ACC112 (cell line): Measurements from ENCODE around the gene CHST7.
"Not testable (repeated sequence)": the region's sequence is repeated elsewhere in the genome, so short reads cannot be mapped to it uniquely, and the experiment has no call there.

Experiments used
- H2AFZ ChIP-seq: fragments of 200-600 bp; sonication (generic); one replicate; pipeline ENCODE4 v1.6.0; 2017; ENCODE audit warnings: antibody characterized with exemption, low read length; ENCODE audit not compliant: unreplicated experiment
- H3K27ac ChIP-seq: fragments of 200-600 bp; sonication (generic); 2 replicates; pipeline ENCODE4 v1.5.1; 2014; ENCODE audit warnings: low read depth, mild to moderate bottlenecking, antibody characterized with exemption, low read length, moderate library complexity
- H3K27me3 ChIP-seq: fragments of 200-600 bp; sonication (generic); 2 replicates; pipeline ENCODE4 v1.6.1; 2014; ENCODE audit warnings: mild to moderate bottlenecking, antibody characterized with exemption, low read length, moderate library complexity, mixed read lengths; ENCODE audit not compliant: insufficient read depth
- H3K36me3 ChIP-seq: fragments of 200-600 bp; sonication (generic); 2 replicates; pipeline ENCODE4 v1.6.1; 2016; ENCODE audit warnings: mild to moderate bottlenecking, antibody characterized with exemption, low read length, moderate library complexity, mixed read lengths; ENCODE audit not compliant: insufficient read depth
- H3K4me1 ChIP-seq: fragments of 200-600 bp; sonication (generic); one replicate; pipeline ENCODE4 v1.6.1; 2016; ENCODE audit warnings: low read length, mixed read lengths; ENCODE audit not compliant: insufficient read depth, unreplicated experiment, control insufficient read depth
- H3K4me3 ChIP-seq: fragments of 200-600 bp; sonication (generic); 2 replicates; pipeline ENCODE4 v1.5.1; 2014; ENCODE audit warnings: mild to moderate bottlenecking, low read depth, low read length
- H3K79me2 ChIP-seq: fragments of 200-600 bp; sonication (generic); one replicate; pipeline ENCODE4 v1.6.0; 2016; ENCODE audit warnings: low read length; ENCODE audit not compliant: control insufficient read depth, unreplicated experiment, insufficient read depth

Gene CHST7

GRCh38 chrX:46573331-46573891 is at the start of gene CHST7:
Gene CHST7 (plus strand): TSS chrX:46573765. CDS start chrX:46573932, 167 bp downstream.
- H3K79me2 ChIP-seq: peaks cover 6% of the 10 kb centered on the region
- peaks cover 5% of the 10 kb centered on the region for H3K4me1 ChIP-seq
- peak within 1 kb of the TSS; percentile 79 for H3K4me3 ChIP-seq
- no peak within 1 kb of the TSS for H3K27ac ChIP-seq
- H2AFZ ChIP-seq: peak within 1 kb of the TSS; percentile 72
- no peaks in the 10 kb centered on the region for H3K36me3 ChIP-seq
- H3K27me3 ChIP-seq: no peaks in the 10 kb centered on the region

DNA sequence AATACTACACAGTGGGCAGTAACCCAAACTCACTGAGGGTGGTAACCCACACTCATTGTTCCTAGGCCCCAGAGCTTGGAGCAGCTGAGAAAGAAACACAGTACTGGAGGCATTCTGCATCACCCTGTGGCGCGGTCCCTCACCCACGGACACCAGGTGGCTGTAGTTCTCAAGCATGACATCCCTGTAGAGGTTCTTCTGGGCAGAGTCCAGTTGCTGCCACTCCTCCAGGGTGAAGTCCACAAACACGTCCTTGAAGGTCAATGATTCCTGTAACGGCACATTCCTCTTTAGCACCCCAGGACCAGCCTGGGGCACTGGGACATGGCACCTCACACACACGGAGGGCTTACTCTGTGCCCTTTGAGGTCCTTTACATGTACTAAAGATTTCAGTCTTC is 44.9 kb upstream of the CHST7 start:
- not testable (repeated sequence) for H3K27ac ChIP-seq, H2AFZ ChIP-seq, H3K4me3 ChIP-seq, H3K79me2 ChIP-seq, H3K27me3 ChIP-seq, H3K4me1 ChIP-seq, H3K36me3 ChIP-seq

DNA sequence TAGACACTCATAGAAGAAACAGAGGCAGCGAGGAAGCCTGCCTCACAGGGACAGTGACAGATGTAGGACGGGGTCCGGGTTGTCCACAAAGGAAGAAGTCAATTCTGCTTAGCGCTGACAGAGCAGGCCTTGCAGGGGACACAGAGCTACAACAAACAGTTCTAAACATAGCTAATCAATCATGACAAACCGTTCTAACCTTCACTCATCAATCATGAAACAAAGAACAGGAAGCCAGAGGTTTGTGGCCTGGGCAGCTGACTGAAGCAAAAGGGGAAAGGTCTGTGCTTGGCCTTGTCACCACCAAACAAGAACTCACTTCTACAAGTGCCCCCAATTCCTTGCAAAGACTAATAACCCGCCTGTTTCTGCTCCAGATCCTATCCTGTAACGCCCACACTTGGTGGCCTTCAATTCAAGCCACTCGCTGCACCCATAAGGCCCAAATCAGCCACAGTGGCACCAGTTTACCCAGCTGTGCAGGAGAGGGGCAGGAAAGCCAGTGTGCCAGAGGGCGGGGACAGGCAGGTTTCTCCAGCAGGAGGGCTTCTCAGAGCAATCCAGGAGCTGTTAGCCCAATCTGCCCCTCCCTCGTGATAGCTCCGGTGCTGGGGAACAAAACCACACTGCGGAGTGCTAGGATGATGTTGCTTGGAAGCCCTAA is 43.7 kb upstream of the CHST7 start:
- H3K4me3 ChIP-seq, H3K4me1 ChIP-seq, H2AFZ ChIP-seq, H3K79me2 ChIP-seq, H3K36me3 ChIP-seq, H3K27ac ChIP-seq, H3K27me3 ChIP-seq: not testable (repeated sequence)

DNA sequence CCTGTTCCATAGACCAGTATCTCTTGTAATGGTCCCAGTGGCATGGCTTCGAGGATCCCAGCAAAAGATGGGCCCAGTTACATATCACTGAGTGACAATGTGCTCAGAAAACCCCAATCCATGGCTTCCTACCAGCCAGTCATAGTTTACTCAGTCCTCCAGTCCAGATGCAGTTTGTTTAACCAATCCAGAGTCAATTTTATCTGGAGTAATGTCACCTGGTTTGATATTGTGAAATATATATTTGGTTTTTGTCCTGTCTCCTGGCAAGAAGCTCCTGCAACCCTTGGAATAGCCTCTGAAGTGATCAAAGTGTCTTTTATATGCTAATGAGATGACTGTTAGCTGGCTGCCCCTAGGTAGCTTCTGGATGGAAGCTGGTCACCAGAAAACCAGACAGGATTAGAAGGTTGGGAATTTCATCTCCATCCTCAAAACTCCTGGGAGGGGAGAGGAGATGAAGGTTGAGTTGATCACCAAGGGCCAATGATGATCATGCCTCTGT is 43.1 kb upstream of the CHST7 start:
- not testable (repeated sequence) for H3K4me1 ChIP-seq, H3K79me2 ChIP-seq, H2AFZ ChIP-seq, H3K4me3 ChIP-seq, H3K36me3 ChIP-seq, H3K27ac ChIP-seq, H3K27me3 ChIP-seq

DNA sequence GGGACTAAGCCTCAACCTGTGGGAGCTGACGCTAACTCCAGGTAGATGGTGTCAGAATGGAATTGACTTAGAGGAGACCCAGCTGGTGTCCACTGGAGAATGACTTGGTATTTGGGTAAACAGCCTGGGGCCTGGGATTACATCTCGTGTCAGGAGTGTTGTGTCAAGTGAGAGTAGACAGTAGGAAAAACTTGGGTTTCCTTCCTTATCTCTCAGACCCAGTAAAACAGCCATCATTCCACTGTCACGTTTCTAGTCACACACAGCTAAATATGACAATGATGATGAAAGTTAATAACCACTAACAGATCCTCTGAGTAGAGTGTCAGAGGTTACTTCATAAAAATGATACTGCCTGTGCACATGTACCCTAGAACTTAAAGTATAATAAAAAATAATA is 42.1 kb upstream of the CHST7 start:
- no peaks in the 10 kb centered on the region for H3K36me3 ChIP-seq
- H3K4me1 ChIP-seq: no peaks in the 10 kb centered on the region
- no peak overlapping the region for H2AFZ ChIP-seq
- no peak overlapping the region for H3K27ac ChIP-seq
- no peak overlapping the region for H3K4me3 ChIP-seq
- no peaks in the 10 kb centered on the region for H3K27me3 ChIP-seq
- H3K79me2 ChIP-seq: no peaks in the 10 kb centered on the region

DNA sequence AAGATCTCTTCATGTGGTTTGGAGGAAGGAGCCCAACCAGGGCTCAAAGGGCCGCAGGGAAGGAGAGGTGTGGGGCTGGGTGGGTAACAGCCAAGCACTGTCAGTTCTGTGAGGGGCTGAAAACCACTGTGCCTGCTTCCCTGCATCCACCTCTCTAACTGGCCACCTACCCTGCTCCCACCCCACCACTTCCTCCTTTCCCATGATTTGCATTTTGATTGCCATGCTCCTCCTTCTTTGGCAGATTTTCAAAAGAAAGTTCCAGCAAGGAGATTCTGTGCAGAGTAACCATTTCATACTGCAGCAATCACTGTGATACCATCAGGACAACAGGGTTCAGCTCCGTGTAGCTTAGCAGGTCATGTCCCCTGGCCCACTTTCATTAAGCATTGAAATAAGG is 30.1 kb upstream of the CHST7 start:
- Histone ChIP-seq H3K36me3 (no peaks in the 10 kb centered on the region), H3K4me1 (peaks cover 9% of the 10 kb centered on the region), H3K4me3 (no peak overlapping the region), H3K27ac (no peak overlapping the region), H2AFZ (no peak overlapping the region), H3K79me2 (peaks cover 28% of the 10 kb centered on the region), H3K27me3 (no peaks in the 10 kb centered on the region)

DNA sequence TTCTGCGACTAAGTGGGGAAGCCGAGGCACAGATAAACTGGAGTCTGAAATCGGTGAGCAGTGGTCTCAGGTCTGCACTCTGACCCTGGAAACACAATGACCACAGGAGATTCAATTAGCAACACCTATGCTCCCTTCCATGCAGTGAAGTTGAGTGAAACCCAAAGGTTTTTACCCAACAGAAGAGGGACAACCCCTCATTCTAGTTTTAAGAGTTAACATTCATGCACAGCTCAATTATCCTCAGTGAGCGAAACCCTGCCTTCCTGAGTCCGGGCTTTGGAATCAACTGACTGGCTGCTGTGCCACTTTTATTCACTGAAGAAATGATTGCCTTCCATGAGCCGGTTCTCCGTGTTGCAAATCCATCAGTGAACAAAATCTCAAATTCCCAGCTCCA is 29.0 kb upstream of the CHST7 start:
- H3K4me3 ChIP-seq: peak overlapping the region; percentile 98
- not testable (repeated sequence) for H3K27me3 ChIP-seq, H3K36me3 ChIP-seq
- H3K79me2 ChIP-seq: peaks cover 37% of the 10 kb centered on the region
- peaks cover 11% of the 10 kb centered on the region for H3K4me1 ChIP-seq
- peak overlapping the region; percentile 68 for H2AFZ ChIP-seq
- H3K27ac ChIP-seq: peak overlapping the region; percentile 94

DNA sequence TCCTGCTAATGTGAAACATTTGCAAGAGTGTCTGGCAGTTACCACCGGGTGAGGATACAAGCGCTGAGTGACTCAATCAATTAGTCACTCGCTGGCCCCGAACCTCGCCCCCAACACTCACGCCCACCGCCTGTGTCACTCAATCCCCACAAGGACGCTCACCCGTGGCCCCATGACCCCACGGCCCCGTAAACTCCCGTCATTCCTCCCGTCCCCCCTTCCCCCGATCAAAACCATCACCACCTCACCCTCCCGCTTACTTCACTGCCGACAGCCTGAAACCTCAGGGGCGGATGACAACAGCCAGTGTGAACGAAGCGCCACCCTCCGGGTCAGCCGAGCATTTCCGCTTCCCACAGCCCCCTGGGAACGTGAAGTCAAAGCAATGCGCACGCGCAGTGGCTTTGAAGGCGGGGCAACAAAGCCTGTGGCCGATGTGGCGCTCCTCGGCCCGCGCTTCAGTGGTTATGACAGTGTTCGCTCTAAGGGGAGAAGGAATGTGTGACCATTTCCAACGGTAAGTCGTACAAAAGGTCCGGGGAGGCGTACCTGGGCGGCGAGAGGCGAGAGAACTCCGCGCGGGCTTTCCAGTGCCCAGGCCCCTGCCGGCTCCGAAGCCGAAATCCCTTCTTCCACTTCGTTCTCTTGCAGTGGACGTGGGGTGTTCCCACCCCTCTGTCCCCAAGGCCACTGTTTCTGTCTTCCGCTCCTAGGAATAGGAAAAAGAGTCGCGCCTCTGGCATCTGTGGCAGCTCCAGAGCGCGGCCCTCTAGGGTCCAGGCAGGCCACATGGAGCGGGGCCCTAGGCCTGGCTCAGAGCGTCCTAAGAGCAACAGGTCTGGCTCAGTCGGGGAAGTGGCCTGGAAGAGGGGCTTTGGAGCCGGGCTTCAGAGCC is 28.2 kb upstream of the CHST7 start, which contains the start of gene ZNF674:
Gene ZNF674, minus strand, starts transcription at position 311 of the 895 bp plus-strand sequence. CDS start 3,334 bp downstream, outside the sequence.
- peaks cover 41% of the 10 kb centered on the region for H3K79me2 ChIP-seq
- peaks cover 2% of the 10 kb centered on the region; the same call in 1 of the 2 replicates for H3K36me3 ChIP-seq
- peak within 1 kb of the TSS; percentile 98 for H3K4me3 ChIP-seq
- peak within 1 kb of the TSS; percentile 94 for H3K27ac ChIP-seq
- no peaks in the 10 kb centered on the region for H3K27me3 ChIP-seq
- H2AFZ ChIP-seq: peak within 1 kb of the TSS; percentile 68
- peaks cover 11% of the 10 kb centered on the region for H3K4me1 ChIP-seq

GRCh38 chrX:46547857-46548256 is 25.7 kb upstream of the CHST7 start:
- Histone ChIP-seq H2AFZ (no peak overlapping the region), H3K4me1 (peaks cover 14% of the 10 kb centered on the region), H3K36me3 (peaks cover 2% of the 10 kb centered on the region; the same call in 1 of the 2 replicates), H3K79me2 (peaks cover 41% of the 10 kb centered on the region), H3K4me3 (peak overlapping the region; percentile 65), H3K27me3 (no peaks in the 10 kb centered on the region), H3K27ac (peak overlapping the region; percentile 61)

DNA sequence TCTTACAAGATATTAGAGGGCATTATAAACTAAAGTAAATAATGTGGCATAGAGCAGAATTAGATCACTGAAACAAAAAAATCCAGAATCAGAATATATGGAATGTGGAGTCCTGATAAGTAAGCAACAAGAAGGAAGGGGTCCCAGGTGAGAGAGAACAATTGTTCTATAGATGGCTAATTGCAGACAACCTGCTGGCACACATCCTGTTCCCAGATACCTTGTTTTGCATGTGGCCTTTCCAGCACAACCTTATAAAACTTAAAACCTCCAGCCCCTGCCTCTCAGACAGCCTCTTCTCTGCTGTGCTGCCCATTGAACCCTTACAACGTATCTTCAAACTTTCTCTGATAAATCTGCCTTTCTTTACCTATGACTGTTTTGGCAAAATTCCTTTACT is 23.7 kb upstream of the CHST7 start:
- H3K79me2 ChIP-seq: peaks cover 41% of the 10 kb centered on the region
- no peak overlapping the region for H3K27ac ChIP-seq

More for the DNA sequence above, 23.7 kb upstream of the CHST7 start:
- no peak overlapping the region for H2AFZ ChIP-seq
- H3K36me3 ChIP-seq: peaks cover 2% of the 10 kb centered on the region; the same call in 1 of the 2 replicates
- H3K4me1 ChIP-seq: peaks cover 11% of the 10 kb centered on the region
- H3K4me3 ChIP-seq: no peak overlapping the region
- no peaks in the 10 kb centered on the region for H3K27me3 ChIP-seq
